Measurements from ENCODE around the gene APOC3.
A peak's percentile ranks its signal among the peaks of the same experiment; 100 is the strongest.

Gene APOC3

GRCh38 chr11:116837231-116838091 is 7.8 kb downstream of the APOC3 start, which contains the start of gene APOA1:
Gene APOA1, minus strand, starts transcription at chr11:116837622. Its CDS starts 235 bp downstream, at chr11:116837387.
- no peak for DNase-seq (ENCODE audit: low read depth in 1 of 2, low spot score in 1 of 2)
- Histone ChIP-seq H3K27me3 (ENCODE audit: insufficient read depth, poor library complexity, severe bottlenecking) (no peaks in the 10 kb centered on the region), H3K4me3 (replicated peaks; ENCODE audit: insufficient read depth, low read length) (no peak within 1 kb of the TSS), H3K27ac (replicated peaks) (no peak within 1 kb of the TSS)
- no peak for TF ChIP-seq REST (IDR thresholded peaks at IDR 0.05; ENCODE audit: insufficient replicate concordance, low read depth)
- TF ChIP-seq SPI1 (IDR thresholded peaks at IDR 0.05; ENCODE audit: borderline replicate concordance, low read depth) = no peak
- no peak for TF ChIP-seq CTCF (IDR thresholded peaks at IDR 0.05; ENCODE audit: insufficient read depth, low read length)
- no peak for TF ChIP-seq GABPA (IDR thresholded peaks at IDR 0.05; ENCODE audit: low read depth)
- no peak for TF ChIP-seq POLR2AphosphoS5 (IDR thresholded peaks at IDR 0.05; ENCODE audit: low read depth)

- Histone ChIP-seq H3K27me3 (ENCODE audit: insufficient read depth, poor library complexity, severe bottlenecking) (no peaks in the 10 kb centered on the region), H3K4me3 (replicated peaks; ENCODE audit: insufficient read depth, low read length) (no peak overlapping the region), H3K27ac (replicated peaks) (no peak overlapping the region)
- TF ChIP-seq SPI1 (IDR thresholded peaks at IDR 0.05; ENCODE audit: borderline replicate concordance, low read depth) (no peak), CTCF (IDR thresholded peaks at IDR 0.05; ENCODE audit: insufficient read depth, low read length) (no peak), REST (IDR thresholded peaks at IDR 0.05; ENCODE audit: insufficient replicate concordance, low read depth) (no peak), GABPA (IDR thresholded peaks at IDR 0.05; ENCODE audit: low read depth) (no peak), POLR2AphosphoS5 (IDR thresholded peaks at IDR 0.05; ENCODE audit: low read depth) (no peak)
- DNase-seq (ENCODE audit: low read depth in 1 of 2, low spot score in 1 of 2) = no peak
Measured at GRCh38 chr11:116838321-116839084, 8.8 kb downstream of the APOC3 start.

- DNase-seq (ENCODE audit: low read depth in 1 of 2, low spot score in 1 of 2) = peak in 1 of 2 experiments; percentile 24
- Histone ChIP-seq H3K27me3 (ENCODE audit: insufficient read depth, poor library complexity, severe bottlenecking) (no peaks in the 10 kb centered on the region), H3K27ac (replicated peaks) (no peak overlapping the region), H3K4me3 (replicated peaks; ENCODE audit: insufficient read depth, low read length) (no peak overlapping the region)
- TF ChIP-seq REST (IDR thresholded peaks at IDR 0.05; ENCODE audit: insufficient replicate concordance, low read depth) (no peak), CTCF (IDR thresholded peaks at IDR 0.05; ENCODE audit: insufficient read depth, low read length) (no peak), SPI1 (IDR thresholded peaks at IDR 0.05; ENCODE audit: borderline replicate concordance, low read depth) (no peak), POLR2AphosphoS5 (IDR thresholded peaks at IDR 0.05; ENCODE audit: low read depth) (no peak), GABPA (IDR thresholded peaks at IDR 0.05; ENCODE audit: low read depth) (no peak)
Measured at GRCh38 chr11:116840224-116840745, 10.6 kb downstream of the APOC3 start.
